HG02840 (cell line): Measurements from ENCODE around the gene THNSL1.

Experiments used
- ATAC-seq: cut with Tn5 transposase; IDR thresholded peaks from one replicate; pipeline ENCODE4 v1.9.1; 2021; ENCODE audit warnings: mild to moderate bottlenecking, moderate library complexity, moderate number of reproducible peaks; ENCODE audit not compliant: unreplicated experiment, low FRiP score

The THNSL1 gene

GRCh38 chr10:25050402-25050801, 34.0 kb downstream of the THNSL1 start:
- no peak for ATAC-seq

GRCh38 chr10:25052012-25052411, 35.6 kb downstream of the THNSL1 start:
- no peak for ATAC-seq

GRCh38 chr10:25056726-25057125, 40.3 kb downstream of the THNSL1 start:
- ATAC-seq, result no peak

- no peak for ATAC-seq
Measured at GRCh38 chr10:25057886-25058285, 41.5 kb downstream of the THNSL1 start.

GRCh38 chr10:25059990-25060389, 43.6 kb downstream of the THNSL1 start:
- ATAC-seq, result no peak

- no peak for ATAC-seq
Measured at GRCh38 chr10:25061125-25061524, 44.7 kb downstream of the THNSL1 start.

GRCh38 chr10:25061711-25062449, 45.5 kb downstream of the THNSL1 start:
- ATAC-seq, result no peak

- no peak for ATAC-seq
Measured at GRCh38 chr10:25063157-25063556, 46.7 kb downstream of the THNSL1 start.

GRCh38 chr10:25063644-25064043, 47.2 kb downstream of the THNSL1 start:
- ATAC-seq, result no peak

GRCh38 chr10:25064401-25064800, 48.0 kb downstream of the THNSL1 start:
- ATAC-seq, result no peak

- ATAC-seq, result no peak
Measured at GRCh38 chr10:25065761-25066476, 49.5 kb downstream of the THNSL1 start.

GRCh38 chr10:25068152-25069058, 52.0 kb downstream of the THNSL1 start:
- ATAC-seq, result no peak

GRCh38 chr10:25071227-25071626, 54.8 kb downstream of the THNSL1 start:
- no peak for ATAC-seq

GRCh38 chr10:25072786-25073185, 56.4 kb downstream of the THNSL1 start:
- no peak for ATAC-seq

- no peak for ATAC-seq
Measured at GRCh38 chr10:25075825-25076224, 59.4 kb downstream of the THNSL1 start.
